B cell (primary cell): ENCODE results near the gene BCKDHA. TPM values are rescaled to one million over a fixed set of nuclear protein-coding genes. Genes with fewer than 3 reads are reported as not detected.

Experiments
- ATAC-seq: fragments of 200-7000 bp; cut with Tn5 transposase; one replicate; pipeline ENCODE4 v1.10.0; 2021; ENCODE audit warnings: low read depth, mild to moderate bottlenecking, moderate number of reproducible peaks, moderate library complexity
- CTCF ChIA-PET: fragments of 350-600 bp; sonication (Branson Sonifier 250); formaldehyde crosslinking; loops from one replicate; lab custom pipeline; 2021; ENCODE audit warnings: antibody characterized with exemption, inconsistent platforms; lab: Charles Lee
- POLR2A ChIA-PET: fragments of 350-600 bp; sonication (Branson Sonifier 250); formaldehyde crosslinking; loops from one replicate; lab custom pipeline; 2021; ENCODE audit warnings: antibody characterized with exemption; lab: Charles Lee
- DNase-seq: peaks from one replicate; pipeline ENCODE4 v3.0.0; 2013
- H2AFZ ChIP-seq: 2 replicates; pipeline ENCODE4 v1.6.1; 2012; ENCODE audit warnings: mild to moderate bottlenecking, low read depth, low read length; ENCODE audit not compliant: insufficient read depth, poor library complexity, severe bottlenecking
- H3K27ac ChIP-seq, 2 donors: 1 replicate in 1 of 2; 2 replicates in 1 of 2; pipeline ENCODE4 v1.5.1; 2012 to 2013; ENCODE audit warnings: low read length in 2 of 2, mild to moderate bottlenecking in 2 of 2, moderate library complexity in 1 of 2
- H3K27me3 ChIP-seq, 4 experiments: fragments of 200-600 bp in 1 of 4; sonication (generic) in 1 of 4; replicated peaks in 1 of 4; 1 replicate in 2 of 4; 2 replicates in 2 of 4; pipeline versions ENCODE4 v1.6.1 to v1.7.0; 2013 to 2016; ENCODE audit warnings: low read length in 3 of 4, mild to moderate bottlenecking in 2 of 4, mixed read lengths in 1 of 4, moderate library complexity in 1 of 4; ENCODE audit not compliant: insufficient read depth in 4 of 4, control insufficient read depth in 3 of 4; ENCODE audit errors: control extremely low read depth in 1 of 4
- H3K36me3 ChIP-seq, 2 experiments: replicated peaks in 1 of 2; 1 replicate in 1 of 2; 2 replicates in 1 of 2; pipeline versions ENCODE4 v1.6.1 to v1.7.1; 2013; ENCODE audit warnings: low read length in 1 of 2; ENCODE audit not compliant: insufficient read depth in 2 of 2, control insufficient read depth in 1 of 2; ENCODE audit errors: control extremely low read depth in 1 of 2, extremely low read depth in 1 of 2
- H3K4me1 ChIP-seq, 2 donors: fragments of 200-600 bp in 1 of 2; sonication (generic) in 1 of 2; 1 replicate in 1 of 2; 2 replicates in 1 of 2; pipeline versions ENCODE4 v1.5.1 to v1.6.1; 2013 to 2017; ENCODE audit warnings: low read length in 2 of 2; ENCODE audit not compliant: control insufficient read depth in 2 of 2, insufficient read depth in 2 of 2
- H3K4me2 ChIP-seq: replicated peaks from 2 replicates; pipeline ENCODE3; 2012; ENCODE audit warnings: mild to moderate bottlenecking, low read depth, low read length; ENCODE audit not compliant: poor library complexity, severe bottlenecking
- H3K4me3 ChIP-seq, 5 experiments: fragments of 200-600 bp in 1 of 5; sonication (generic) in 1 of 5; 1 replicate in 3 of 5; 2 replicates in 2 of 5; pipeline versions ENCODE4 v1.5.1 to v1.7.0; 2011 to 2016; ENCODE audit warnings: low read length in 4 of 5, mild to moderate bottlenecking in 4 of 5, low read depth in 2 of 5, control low read depth in 1 of 5, moderate library complexity in 1 of 5; ENCODE audit not compliant: insufficient read depth in 1 of 5; ENCODE audit errors: control extremely low read depth in 1 of 5, extremely low read depth in 1 of 5
- H3K79me2 ChIP-seq: fragments of 200-600 bp; sonication (generic); one replicate; pipeline ENCODE4 v1.6.0; 2016; ENCODE audit warnings: low read length; ENCODE audit not compliant: control insufficient read depth, insufficient read depth
- H3K9ac ChIP-seq: fragments of 200-600 bp; sonication (generic); 2 replicates; pipeline ENCODE4 v1.6.1; 2017; ENCODE audit warnings: mild to moderate bottlenecking, low read length, moderate library complexity
- H3K9me3 ChIP-seq, 3 donors: one replicate each; pipeline versions ENCODE4 v1.6.1 to v1.7.1; 2013; ENCODE audit warnings: low read length in 2 of 3; ENCODE audit not compliant: control insufficient read depth in 2 of 3, insufficient read depth in 1 of 3; ENCODE audit errors: control extremely low read depth in 1 of 3
- H4K20me1 ChIP-seq: 2 replicates; pipeline ENCODE4 v1.6.0; 2012; ENCODE audit warnings: mild to moderate bottlenecking, low read length; ENCODE audit not compliant: insufficient read depth, control insufficient read depth, poor library complexity, severe bottlenecking
- H3K27ac Mint-ChIP-seq: one replicate; pipeline ENCODE4 v1.8.0; 2021; ENCODE audit warnings: mixed read lengths
- H3K27me3 Mint-ChIP-seq: one replicate; pipeline ENCODE4 v1.8.0; 2021; ENCODE audit warnings: mixed read lengths
- H3K4me1 Mint-ChIP-seq: one replicate; pipeline ENCODE4 v1.8.0; 2021; ENCODE audit warnings: mixed read lengths
- H3K4me3 Mint-ChIP-seq: one replicate; pipeline ENCODE4 v1.8.0; 2021; ENCODE audit warnings: mixed read lengths
- H3K9me3 Mint-ChIP-seq: one replicate; pipeline ENCODE4 v1.8.0; 2022; ENCODE audit warnings: mixed read lengths; ENCODE audit not compliant: insufficient read depth
- EZH2 ChIP-seq: IDR thresholded peaks from 2 replicates; pipeline ENCODE4 v1.6.1; 2012; ENCODE audit warnings: borderline replicate concordance, low read depth, mild to moderate bottlenecking, moderate library complexity, low read length; ENCODE audit not compliant: insufficient read depth, poor library complexity, severe bottlenecking
- WGBS: methylation state at CpG from one replicate; pipeline ENCODE4 v1.1.5; 2013; ENCODE audit warnings: missing lambda C conversion rate; ENCODE audit not compliant: insufficient coverage; 5-methylcytosine and 5-hydroxymethylcytosine counted together
- intact Hi-C: fragments of 100-400 bp; cut with micrococcal nuclease; formaldehyde crosslinking; loops from one replicate; pipeline ENCODE4 v1.10.0; 2022
- polyA plus RNA-seq: library from polyadenylated mRNA; depleted of rRNA; stranded (reverse); fragments of >200 nt; gene quantifications from 2 replicates; pipeline ENCODE4 v1.2.3, GENCODE V29; 2012
- total RNA-seq, 2 donors: library from RNA; stranded (reverse); fragments of 120-200 nt in 1 of 2; gene quantifications; 1 replicate in 1 of 2; 2 replicates in 1 of 2; pipeline versions ENCODE4 v1.2.3 to v1.2.4, GENCODE V29; 2013 to 2022
- TF ChIP-seq, protein P1 (sequence below): fragments of 200-600 bp; IDR thresholded peaks from one replicate; pipeline ENCODE4 v1.8.0; 2022; ENCODE audit warnings: antibody characterized with exemption, mild to moderate bottlenecking

The BCKDHA gene
- total and polyA plus RNA-seq, 2 donors (not counting 1 experiment from before 2014, with no cell fraction given) = 20.6 to 39.7 TPM

GRCh38 chr19:41424335-41425173 is 26.9 kb downstream of the BCKDHA start:
- no peak overlapping the region for H3K4me2 ChIP-seq
- peaks cover 0 to 56% of the 10 kb centered on the region in 2 experiments for H3K36me3 ChIP-seq
- H3K9me3 ChIP-seq = no peaks in the 10 kb centered on the region
- H3K79me2 ChIP-seq = peaks cover 4% of the 10 kb centered on the region
- no peak overlapping the region for H3K27ac ChIP-seq
- no peak overlapping the region for H2AFZ ChIP-seq
- H3K27ac Mint-ChIP-seq = no peak overlapping the region
- H3K4me3 ChIP-seq = no peak overlapping the region
- TF ChIP-seq, protein P1, sequence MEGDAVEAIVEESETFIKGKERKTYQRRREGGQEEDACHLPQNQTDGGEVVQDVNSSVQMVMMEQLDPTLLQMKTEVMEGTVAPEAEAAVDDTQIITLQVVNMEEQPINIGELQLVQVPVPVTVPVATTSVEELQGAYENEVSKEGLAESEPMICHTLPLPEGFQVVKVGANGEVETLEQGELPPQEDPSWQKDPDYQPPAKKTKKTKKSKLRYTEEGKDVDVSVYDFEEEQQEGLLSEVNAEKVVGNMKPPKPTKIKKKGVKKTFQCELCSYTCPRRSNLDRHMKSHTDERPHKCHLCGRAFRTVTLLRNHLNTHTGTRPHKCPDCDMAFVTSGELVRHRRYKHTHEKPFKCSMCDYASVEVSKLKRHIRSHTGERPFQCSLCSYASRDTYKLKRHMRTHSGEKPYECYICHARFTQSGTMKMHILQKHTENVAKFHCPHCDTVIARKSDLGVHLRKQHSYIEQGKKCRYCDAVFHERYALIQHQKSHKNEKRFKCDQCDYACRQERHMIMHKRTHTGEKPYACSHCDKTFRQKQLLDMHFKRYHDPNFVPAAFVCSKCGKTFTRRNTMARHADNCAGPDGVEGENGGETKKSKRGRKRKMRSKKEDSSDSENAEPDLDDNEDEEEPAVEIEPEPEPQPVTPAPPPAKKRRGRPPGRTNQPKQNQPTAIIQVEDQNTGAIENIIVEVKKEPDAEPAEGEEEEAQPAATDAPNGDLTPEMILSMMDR = no peak
- TF ChIP-seq EZH2 = no peak
- H3K27me3 ChIP-seq = no peaks in the 10 kb centered on the region
- intact Hi-C loops = no loop called here
- peaks cover 12 to 15% of the 10 kb centered on the region in 2 donors for H3K4me1 ChIP-seq
- POLR2A ChIA-PET = interaction anchor here (0.7 kb wide), 1 partner anchor 56 kb away, joined by 3 read pairs; no protein-coding TSS in a partner anchor
- DNase-seq (no peak), ATAC-seq (no peak)
- WGBS = 92% methylated on average over 13 of the region's 21 CpGs
- CTCF ChIA-PET = interaction anchor here (0.6 to 0.7 kb wide), 2 partner anchors 25 to 141 kb away, joined by 3 read pairs; no protein-coding TSS in a partner anchor
- peaks cover 14% of the 10 kb centered on the region for H4K20me1 ChIP-seq
- no peak overlapping the region for H3K4me3 Mint-ChIP-seq
- no peaks in the 10 kb centered on the region for H3K27me3 Mint-ChIP-seq
- peaks cover 13% of the 10 kb centered on the region for H3K4me1 Mint-ChIP-seq
- H3K9ac ChIP-seq = no peak overlapping the region
- no peaks in the 10 kb centered on the region for H3K9me3 Mint-ChIP-seq
